ENCODE measurements around the gene RSPH1.

RSPH1 gene

GRCh38 chr21:42432695-42433094, 63.3 kb downstream of the RSPH1 start:
- POLR2A ChIA-PET, result no interaction called here
- DNase-seq (ENCODE audit: extremely low spot score), result no peak
- CTCF ChIA-PET, result no interaction called here
- TF ChIP-seq NFRKB (IDR thresholded peaks at IDR 0.05) (no peak), CTBP1 (IDR thresholded peaks at IDR 0.05; ENCODE audit: borderline replicate concordance) (no peak), SUZ12 (IDR thresholded peaks at IDR 0.05) (no peak), PKNOX1 (IDR thresholded peaks at IDR 0.05) (no peak), ARNT (IDR thresholded peaks at IDR 0.05) (no peak), HDGF (IDR thresholded peaks at IDR 0.05; ENCODE audit: borderline replicate concordance) (no peak), FOXK2 (IDR thresholded peaks at IDR 0.05) (no peak), ZNF384 (IDR thresholded peaks at IDR 0.05) (no peak), FOXM1 (IDR thresholded peaks at IDR 0.05; ENCODE audit: borderline replicate concordance) (no peak), TARDBP (IDR thresholded peaks at IDR 0.05) (no peak), LEF1 (IDR thresholded peaks at IDR 0.05; ENCODE audit: borderline replicate concordance) (no peak), L3MBTL2 (conservative IDR thresholded peaks at IDR 0.05) (no peak), ELF4 (IDR thresholded peaks at IDR 0.05) (no peak), FOXA1 (IDR thresholded peaks at IDR 0.05) (no peak), SP1 (IDR thresholded peaks at IDR 0.05) (no peak), BHLHE40 (IDR thresholded peaks at IDR 0.05; ENCODE audit: borderline replicate concordance) (no peak)

GRCh38 chr21:42431196-42431595, 64.8 kb downstream of the RSPH1 start:
- POLR2A ChIA-PET, result no interaction called here
- CTCF ChIA-PET, result no interaction called here
- no peak for DNase-seq (ENCODE audit: extremely low spot score)
- no peak for TF ChIP-seq LEF1 (IDR thresholded peaks at IDR 0.05; ENCODE audit: borderline replicate concordance)
- no peak for TF ChIP-seq CTBP1 (IDR thresholded peaks at IDR 0.05; ENCODE audit: borderline replicate concordance)
- TF ChIP-seq SUZ12 (IDR thresholded peaks at IDR 0.05), result no peak
- no peak for TF ChIP-seq ZNF384 (IDR thresholded peaks at IDR 0.05)
- no peak for TF ChIP-seq NFRKB (IDR thresholded peaks at IDR 0.05)
- no peak for TF ChIP-seq ELF4 (IDR thresholded peaks at IDR 0.05)
- TF ChIP-seq PKNOX1 (IDR thresholded peaks at IDR 0.05), result no peak
- TF ChIP-seq FOXA1 (IDR thresholded peaks at IDR 0.05), result no peak
- no peak for TF ChIP-seq BHLHE40 (IDR thresholded peaks at IDR 0.05; ENCODE audit: borderline replicate concordance)

GRCh38 chr21:42430521-42430920, 65.5 kb downstream of the RSPH1 start:
- CTCF ChIA-PET, result no interaction called here

GRCh38 chr21:42429856-42430255, 66.2 kb downstream of the RSPH1 start:
- ChIA-PET POLR2A (no interaction called here), CTCF (no interaction called here)
- TF ChIP-seq NFRKB (IDR thresholded peaks at IDR 0.05) (no peak), BHLHE40 (IDR thresholded peaks at IDR 0.05; ENCODE audit: borderline replicate concordance) (no peak), L3MBTL2 (conservative IDR thresholded peaks at IDR 0.05) (no peak), LEF1 (IDR thresholded peaks at IDR 0.05; ENCODE audit: borderline replicate concordance) (no peak), FOXA1 (IDR thresholded peaks at IDR 0.05) (no peak), FOXM1 (IDR thresholded peaks at IDR 0.05; ENCODE audit: borderline replicate concordance) (no peak), TARDBP (IDR thresholded peaks at IDR 0.05) (no peak)
- DNase-seq (ENCODE audit: extremely low spot score), result no peak

More at GRCh38 chr21:42430521-42430920, 65.5 kb downstream of the RSPH1 start:
- no peak for DNase-seq (ENCODE audit: extremely low spot score)
- TF ChIP-seq SUZ12 (IDR thresholded peaks at IDR 0.05) (no peak), FOXA1 (IDR thresholded peaks at IDR 0.05) (no peak), CTBP1 (IDR thresholded peaks at IDR 0.05; ENCODE audit: borderline replicate concordance) (no peak), ELF4 (IDR thresholded peaks at IDR 0.05) (no peak), FOXM1 (IDR thresholded peaks at IDR 0.05; ENCODE audit: borderline replicate concordance) (no peak), ARNT (IDR thresholded peaks at IDR 0.05) (no peak), PKNOX1 (IDR thresholded peaks at IDR 0.05) (no peak), LEF1 (IDR thresholded peaks at IDR 0.05; ENCODE audit: borderline replicate concordance) (no peak), SP1 (IDR thresholded peaks at IDR 0.05) (no peak), NFRKB (IDR thresholded peaks at IDR 0.05) (no peak), L3MBTL2 (conservative IDR thresholded peaks at IDR 0.05) (no peak), HDGF (IDR thresholded peaks at IDR 0.05; ENCODE audit: borderline replicate concordance) (no peak)
- POLR2A ChIA-PET, result no interaction called here

GRCh38 chr21:42429021-42429420, 67.0 kb downstream of the RSPH1 start:
- TF ChIP-seq FOXM1 (IDR thresholded peaks at IDR 0.05; ENCODE audit: borderline replicate concordance) (no peak), NFRKB (IDR thresholded peaks at IDR 0.05) (no peak)
- ChIA-PET CTCF (no interaction called here), POLR2A (interaction anchor here (0.8 kb wide), 1 partner anchor 9 kb away, joined by 3 read pairs; no protein-coding TSS in a partner anchor)
- DNase-seq (ENCODE audit: extremely low spot score), result no peak

GRCh38 chr21:42427809-42428419, 68.1 kb downstream of the RSPH1 start:
- POLR2A ChIA-PET, result no interaction called here
- CTCF ChIA-PET, result no interaction called here

More at GRCh38 chr21:42427809-42428419, 68.1 kb downstream of the RSPH1 start:
- no peak for DNase-seq (ENCODE audit: extremely low spot score)
- no peak for TF ChIP-seq SUZ12 (IDR thresholded peaks at IDR 0.05)
- no peak for TF ChIP-seq BHLHE40 (IDR thresholded peaks at IDR 0.05; ENCODE audit: borderline replicate concordance)
- TF ChIP-seq FOXM1 (IDR thresholded peaks at IDR 0.05; ENCODE audit: borderline replicate concordance), result no peak
- no peak for TF ChIP-seq TARDBP (IDR thresholded peaks at IDR 0.05)
- no peak for TF ChIP-seq ZNF384 (IDR thresholded peaks at IDR 0.05)
- TF ChIP-seq FOXK2 (IDR thresholded peaks at IDR 0.05), result no peak
- no peak for TF ChIP-seq CTBP1 (IDR thresholded peaks at IDR 0.05; ENCODE audit: borderline replicate concordance)
- no peak for TF ChIP-seq HDGF (IDR thresholded peaks at IDR 0.05; ENCODE audit: borderline replicate concordance)
- no peak for TF ChIP-seq FOXA1 (IDR thresholded peaks at IDR 0.05)
- no peak for TF ChIP-seq ARNT (IDR thresholded peaks at IDR 0.05)
- no peak for TF ChIP-seq LEF1 (IDR thresholded peaks at IDR 0.05; ENCODE audit: borderline replicate concordance)
- TF ChIP-seq SP1 (IDR thresholded peaks at IDR 0.05), result no peak
- no peak for TF ChIP-seq L3MBTL2 (conservative IDR thresholded peaks at IDR 0.05)
- TF ChIP-seq ELF4 (IDR thresholded peaks at IDR 0.05), result no peak
- TF ChIP-seq NFRKB (IDR thresholded peaks at IDR 0.05), result no peak
- TF ChIP-seq PKNOX1 (IDR thresholded peaks at IDR 0.05), result no peak

Measured in HEK293T (cell line).